Frontal cortex (tissue), 4 donors: ENCODE measurements around the gene CCDC157. TPM values are rescaled to one million over a fixed set of nuclear protein-coding genes. Genes with fewer than 3 reads are reported as not detected.
"Not testable (repeated sequence)": the region's sequence is repeated elsewhere in the genome, so short reads cannot be mapped to it uniquely, and the experiment has no call there.

Experiments used
- DNase-seq, 2 donors: peaks; one replicate each; pipeline ENCODE4 v3.0.0; 2012; ENCODE audit warnings: low spot score in 2 of 2
- FAIRE-seq: peaks from 2 replicates; lab custom pipeline; 2012; peaks lifted over from hg19 to GRCh38; lab: Jason Lieb, UNC
- total RNA-seq: library from RNA; depleted of rRNA; stranded (reverse); fragments of >200 nt; gene quantifications from one replicate; pipeline ENCODE4 v1.2.3, GENCODE V29; 2014
- donor health status: control.
- donor health status: control.
- donor health status: control.

Gene CCDC157
- total RNA-seq, 1 donor from 2014 or later = 5.3 TPM

DNA sequence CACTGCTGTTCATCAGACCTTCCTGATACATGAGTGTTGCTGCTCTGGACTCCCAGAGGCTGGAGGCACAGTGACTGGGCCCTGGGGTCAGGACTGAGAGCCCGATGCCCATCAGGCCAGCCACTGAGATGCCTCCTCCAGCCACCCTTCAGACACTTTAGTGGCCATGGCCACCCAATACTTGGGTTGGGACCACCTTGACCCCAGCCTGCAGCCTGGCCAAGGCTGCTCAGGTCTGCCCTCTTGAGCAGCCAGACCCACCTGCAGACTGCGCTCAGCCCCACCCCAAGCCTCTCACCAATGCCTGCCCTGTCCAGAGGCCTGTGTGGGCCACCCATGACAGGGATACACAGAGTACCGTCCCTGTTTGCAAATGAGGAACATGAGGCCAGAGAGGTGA, 26.3 kb downstream of the CCDC157 start:
- DNase-seq = no peak
- FAIRE-seq = no peak

DNA sequence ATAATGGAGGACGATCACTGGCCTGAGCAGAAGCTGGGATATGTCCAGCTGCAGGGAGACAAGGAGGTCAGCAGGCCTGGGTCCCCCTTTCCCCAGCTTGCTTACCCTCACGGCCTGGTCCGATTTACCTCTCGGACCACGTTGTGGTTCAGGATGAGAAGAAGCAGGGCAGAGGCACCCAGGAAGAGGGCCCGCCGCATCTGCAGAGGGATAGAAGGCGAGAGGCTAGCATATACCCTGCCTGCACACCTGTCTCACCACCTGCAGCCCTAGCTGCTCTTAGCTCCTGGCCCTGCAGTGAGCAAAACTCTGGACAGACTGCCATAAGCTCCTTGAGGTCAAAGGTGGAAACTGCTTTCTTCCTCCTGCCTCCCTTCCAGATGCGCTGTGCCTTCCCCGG, 29.1 kb downstream of the CCDC157 start:
- no peak for DNase-seq
- no peak for FAIRE-seq

DNA sequence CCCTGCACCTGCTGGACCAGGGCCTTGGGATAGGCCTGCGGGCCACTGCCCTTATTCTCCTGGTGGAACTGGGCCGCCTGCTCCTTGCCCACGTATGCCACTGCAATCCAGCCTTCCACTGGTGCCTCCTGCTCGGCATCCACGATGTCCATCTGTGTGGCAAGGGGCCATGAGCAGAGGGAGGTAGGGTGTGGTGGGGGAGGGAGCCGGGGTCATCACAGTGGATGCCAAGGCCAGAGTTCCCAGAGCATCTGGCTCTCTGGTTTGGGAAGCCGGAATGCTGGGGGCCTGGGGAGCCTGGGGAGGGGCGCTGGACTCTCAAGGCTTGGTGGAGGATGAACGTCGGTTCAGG, 29.8 kb downstream of the CCDC157 start:
- FAIRE-seq = no peak
- DNase-seq = no peak

- no peak for FAIRE-seq
Measured at GRCh38 chr22:30386960-30387827, 30.4 kb downstream of the CCDC157 start, which contains the start of gene RNF215. TSS of gene RNF215 (minus strand) at chr22:30387411. CDS start at chr22:30387313, 98 bp downstream.

GRCh38 chr22:30390974-30391691, 34.3 kb downstream of the CCDC157 start:
- no peak for FAIRE-seq
- DNase-seq = peak; percentile 73 to 74

More at GRCh38 chr22:30386960-30387827, 30.4 kb downstream of the CCDC157 start, which contains the start of gene RNF215:
- DNase-seq = peak; percentile 98 to 99

- FAIRE-seq = no peak
Measured at GRCh38 chr22:30392661-30393321, 36.0 kb downstream of the CCDC157 start.

DNA sequence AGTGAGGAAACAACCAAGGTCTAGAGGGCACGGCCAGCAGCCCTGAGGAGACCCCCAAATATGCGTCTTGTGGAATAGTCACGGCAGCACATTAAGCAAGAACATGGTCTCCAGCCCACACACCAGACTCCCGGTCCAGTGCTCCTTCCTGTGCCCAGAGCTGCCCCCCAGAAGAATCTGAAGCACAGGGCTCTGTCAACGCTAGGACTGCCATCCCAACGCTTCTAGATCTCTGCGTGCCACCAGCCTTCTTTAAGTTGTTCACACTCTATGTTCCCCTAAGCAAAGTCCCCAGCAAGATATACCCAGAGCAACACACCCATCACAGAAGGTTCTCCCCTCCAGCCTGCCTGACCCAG, 36.5 kb downstream of the CCDC157 start:
- FAIRE-seq (no peak), DNase-seq (peak in 1 of 2 donors; percentile 6)

More at GRCh38 chr22:30392661-30393321, 36.0 kb downstream of the CCDC157 start:
- DNase-seq = peak in 1 of 2 donors; percentile 14

DNA sequence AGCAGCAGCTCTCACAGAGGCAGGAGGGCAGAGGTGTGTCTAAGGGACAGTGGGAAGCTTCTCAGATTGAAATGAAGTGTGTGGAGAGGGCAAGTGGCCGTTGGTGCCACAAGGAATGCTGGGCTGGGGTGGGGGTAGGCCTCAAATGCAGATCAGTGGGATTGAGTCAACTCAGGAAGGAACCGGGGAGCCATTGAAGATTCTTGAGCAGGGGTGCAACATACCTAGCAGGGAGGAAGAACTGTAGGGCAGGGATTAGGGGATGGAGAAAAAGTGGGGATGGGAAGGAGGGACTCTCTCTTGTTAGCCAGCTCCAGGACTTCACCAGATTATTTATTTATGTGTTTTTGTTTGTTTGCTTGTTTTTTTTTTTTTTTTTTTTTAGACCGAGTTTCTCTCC, 37.1 kb downstream of the CCDC157 start:
- FAIRE-seq (no peak), DNase-seq (no peak)

- no peak for FAIRE-seq
- peak; percentile 80 to 81 for DNase-seq
Measured at GRCh38 chr22:30396871-30397655, 40.3 kb downstream of the CCDC157 start, which contains the start of gene SEC14L2. TSS of gene SEC14L2 (plus strand) at chr22:30397018. CDS start at chr22:30397117, 99 bp downstream.

DNA sequence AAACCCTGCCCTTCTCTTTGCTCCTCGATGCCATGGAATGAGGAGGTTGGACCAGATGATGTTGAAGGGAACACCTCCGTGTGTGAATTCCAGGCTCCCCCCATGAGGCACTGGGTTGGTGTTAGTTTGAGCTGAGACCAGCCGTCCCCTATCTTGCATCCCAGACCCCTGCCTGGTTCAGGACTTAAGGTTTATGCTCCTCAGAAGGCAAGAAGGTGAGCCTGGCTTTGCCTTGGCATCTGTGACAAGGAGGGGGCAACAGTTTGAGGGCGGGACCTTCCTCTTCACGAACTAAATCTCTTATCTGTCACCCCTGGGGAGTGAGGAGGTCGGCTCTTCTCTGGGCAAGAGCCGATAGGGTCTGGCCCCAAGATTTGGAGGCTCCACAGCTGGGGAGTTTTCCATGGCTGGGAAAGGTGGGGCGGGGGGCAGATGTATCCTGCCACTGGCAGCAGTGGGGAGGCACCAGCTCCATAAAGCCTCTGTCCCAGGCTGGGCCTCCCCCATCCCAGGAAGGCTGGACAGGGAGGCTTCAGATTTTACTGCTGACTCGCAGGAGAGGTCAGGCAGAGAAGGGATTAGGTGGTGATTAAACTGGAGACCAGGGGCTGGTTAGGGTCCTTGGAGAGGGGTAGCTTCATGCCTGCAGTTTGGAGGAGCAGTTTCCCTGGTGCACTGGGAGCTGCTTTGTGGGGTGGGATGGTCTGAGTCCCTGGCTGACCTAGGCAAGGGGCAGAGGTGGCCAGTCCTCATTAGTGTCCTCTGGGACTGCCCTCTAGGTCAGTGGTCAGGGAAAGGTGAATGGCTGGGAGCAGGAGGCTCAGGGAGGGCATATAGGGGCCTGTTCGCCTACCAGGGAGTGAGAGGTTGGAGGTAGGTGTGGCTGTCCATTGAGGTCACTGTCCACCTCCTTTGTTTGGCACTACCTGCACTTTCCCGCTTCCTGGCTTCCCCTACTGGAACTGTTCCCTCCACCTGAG, 41.1 kb downstream of the CCDC157 start:
- DNase-seq (peak in 1 of 2 donors; percentile 18), FAIRE-seq (no peak)

GRCh38 chr22:30398685-30399680, 42.2 kb downstream of the CCDC157 start:
- peak in 1 of 2 donors; percentile 28 for DNase-seq
- FAIRE-seq = no peak

GRCh38 chr22:30399718-30400117, 42.9 kb downstream of the CCDC157 start:
- DNase-seq (no peak), FAIRE-seq (no peak)

- DNase-seq (no peak), FAIRE-seq (no peak)
Measured at GRCh38 chr22:30400159-30400558, 43.4 kb downstream of the CCDC157 start.

DNA sequence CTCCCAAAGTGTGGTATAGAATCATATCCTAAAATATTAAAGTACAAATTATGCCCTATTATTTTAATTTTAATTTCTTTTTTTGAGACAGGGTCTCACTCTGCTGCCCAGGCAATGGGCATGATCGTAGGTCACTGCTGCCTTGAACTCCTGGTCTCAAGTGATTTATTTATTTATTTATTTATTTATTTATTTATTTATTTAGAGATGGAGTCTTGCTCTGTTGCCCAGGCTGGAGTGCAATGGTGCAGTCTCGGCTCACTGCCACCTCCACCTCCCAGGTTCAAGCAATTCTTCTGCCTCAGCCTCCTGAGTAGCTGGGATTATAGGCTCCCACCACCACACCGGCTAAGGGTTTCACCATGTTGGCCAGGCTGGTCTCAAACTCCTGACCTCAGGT, 44.2 kb downstream of the CCDC157 start:
- FAIRE-seq = not testable (repeated sequence)

GRCh38 chr22:30402028-30402765, 45.4 kb downstream of the CCDC157 start:
- DNase-seq = no peak
- no peak for FAIRE-seq

More for the DNA sequence above, 44.2 kb downstream of the CCDC157 start:
- DNase-seq = not testable (repeated sequence)

- not testable (repeated sequence) for DNase-seq, FAIRE-seq
Measured at GRCh38 chr22:30402766-30403104, 45.9 kb downstream of the CCDC157 start.
